Measurements from ENCODE around the gene CSAD. TPM values are rescaled to one million over a fixed set of nuclear protein-coding genes. Genes with fewer than 3 reads are reported as not detected.

Gene CSAD
- total and polyA plus RNA-seq, 2 experiments from 2014 or later, result 3.2 to 7.1 TPM

DNA sequence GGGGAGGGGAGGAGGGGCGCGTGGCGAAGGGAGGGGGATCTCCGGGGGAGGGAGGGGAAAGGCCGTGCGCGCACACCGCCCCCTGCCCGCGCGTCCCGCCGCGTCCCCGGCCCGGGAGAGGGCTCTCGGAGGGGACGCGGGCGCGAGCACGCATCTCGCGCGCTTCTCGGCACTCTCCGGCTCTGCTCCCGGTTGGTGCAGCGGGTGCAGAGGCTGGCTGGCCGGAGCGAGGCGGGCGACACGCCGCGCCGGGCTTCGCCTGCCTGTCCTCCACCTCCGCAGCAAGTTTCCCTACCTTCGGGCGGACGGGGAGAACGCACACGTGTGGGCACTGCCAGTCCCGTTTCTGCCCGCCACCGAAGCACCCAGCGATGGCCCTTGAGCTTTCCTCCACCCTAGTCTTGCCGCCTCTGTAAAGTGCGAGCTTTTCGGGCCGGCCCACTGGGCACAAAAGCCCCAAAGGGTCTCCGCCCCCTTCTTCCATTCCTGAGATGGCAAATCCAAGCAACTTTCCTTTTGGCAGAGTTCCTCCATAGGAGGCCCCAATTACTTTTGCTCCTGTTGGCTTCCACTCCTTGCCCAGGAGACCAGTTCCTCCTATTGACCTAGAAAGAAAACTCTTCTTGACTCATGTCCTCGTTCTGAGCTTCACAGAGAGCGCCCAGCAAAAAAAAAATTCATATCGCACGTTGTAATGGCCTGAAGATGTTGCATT, 363 bp upstream of the CSAD start (continued):
- TF ChIP-seq, protein P1, sequence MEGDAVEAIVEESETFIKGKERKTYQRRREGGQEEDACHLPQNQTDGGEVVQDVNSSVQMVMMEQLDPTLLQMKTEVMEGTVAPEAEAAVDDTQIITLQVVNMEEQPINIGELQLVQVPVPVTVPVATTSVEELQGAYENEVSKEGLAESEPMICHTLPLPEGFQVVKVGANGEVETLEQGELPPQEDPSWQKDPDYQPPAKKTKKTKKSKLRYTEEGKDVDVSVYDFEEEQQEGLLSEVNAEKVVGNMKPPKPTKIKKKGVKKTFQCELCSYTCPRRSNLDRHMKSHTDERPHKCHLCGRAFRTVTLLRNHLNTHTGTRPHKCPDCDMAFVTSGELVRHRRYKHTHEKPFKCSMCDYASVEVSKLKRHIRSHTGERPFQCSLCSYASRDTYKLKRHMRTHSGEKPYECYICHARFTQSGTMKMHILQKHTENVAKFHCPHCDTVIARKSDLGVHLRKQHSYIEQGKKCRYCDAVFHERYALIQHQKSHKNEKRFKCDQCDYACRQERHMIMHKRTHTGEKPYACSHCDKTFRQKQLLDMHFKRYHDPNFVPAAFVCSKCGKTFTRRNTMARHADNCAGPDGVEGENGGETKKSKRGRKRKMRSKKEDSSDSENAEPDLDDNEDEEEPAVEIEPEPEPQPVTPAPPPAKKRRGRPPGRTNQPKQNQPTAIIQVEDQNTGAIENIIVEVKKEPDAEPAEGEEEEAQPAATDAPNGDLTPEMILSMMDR (conservative IDR thresholded peaks at IDR 0.05; ENCODE audit: low read depth in 2 of 2), result 0 out of 4 replicates have a peak, but pooled peaks of 1 of the 2 experiments have one; percentile 0
- TF ChIP-seq, protein P2, sequence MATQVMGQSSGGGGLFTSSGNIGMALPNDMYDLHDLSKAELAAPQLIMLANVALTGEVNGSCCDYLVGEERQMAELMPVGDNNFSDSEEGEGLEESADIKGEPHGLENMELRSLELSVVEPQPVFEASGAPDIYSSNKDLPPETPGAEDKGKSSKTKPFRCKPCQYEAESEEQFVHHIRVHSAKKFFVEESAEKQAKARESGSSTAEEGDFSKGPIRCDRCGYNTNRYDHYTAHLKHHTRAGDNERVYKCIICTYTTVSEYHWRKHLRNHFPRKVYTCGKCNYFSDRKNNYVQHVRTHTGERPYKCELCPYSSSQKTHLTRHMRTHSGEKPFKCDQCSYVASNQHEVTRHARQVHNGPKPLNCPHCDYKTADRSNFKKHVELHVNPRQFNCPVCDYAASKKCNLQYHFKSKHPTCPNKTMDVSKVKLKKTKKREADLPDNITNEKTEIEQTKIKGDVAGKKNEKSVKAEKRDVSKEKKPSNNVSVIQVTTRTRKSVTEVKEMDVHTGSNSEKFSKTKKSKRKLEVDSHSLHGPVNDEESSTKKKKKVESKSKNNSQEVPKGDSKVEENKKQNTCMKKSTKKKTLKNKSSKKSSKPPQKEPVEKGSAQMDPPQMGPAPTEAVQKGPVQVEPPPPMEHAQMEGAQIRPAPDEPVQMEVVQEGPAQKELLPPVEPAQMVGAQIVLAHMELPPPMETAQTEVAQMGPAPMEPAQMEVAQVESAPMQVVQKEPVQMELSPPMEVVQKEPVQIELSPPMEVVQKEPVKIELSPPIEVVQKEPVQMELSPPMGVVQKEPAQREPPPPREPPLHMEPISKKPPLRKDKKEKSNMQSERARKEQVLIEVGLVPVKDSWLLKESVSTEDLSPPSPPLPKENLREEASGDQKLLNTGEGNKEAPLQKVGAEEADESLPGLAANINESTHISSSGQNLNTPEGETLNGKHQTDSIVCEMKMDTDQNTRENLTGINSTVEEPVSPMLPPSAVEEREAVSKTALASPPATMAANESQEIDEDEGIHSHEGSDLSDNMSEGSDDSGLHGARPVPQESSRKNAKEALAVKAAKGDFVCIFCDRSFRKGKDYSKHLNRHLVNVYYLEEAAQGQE (IDR thresholded peaks at IDR 0.05; ENCODE audit: unreplicated experiment), result no peak

DNA sequence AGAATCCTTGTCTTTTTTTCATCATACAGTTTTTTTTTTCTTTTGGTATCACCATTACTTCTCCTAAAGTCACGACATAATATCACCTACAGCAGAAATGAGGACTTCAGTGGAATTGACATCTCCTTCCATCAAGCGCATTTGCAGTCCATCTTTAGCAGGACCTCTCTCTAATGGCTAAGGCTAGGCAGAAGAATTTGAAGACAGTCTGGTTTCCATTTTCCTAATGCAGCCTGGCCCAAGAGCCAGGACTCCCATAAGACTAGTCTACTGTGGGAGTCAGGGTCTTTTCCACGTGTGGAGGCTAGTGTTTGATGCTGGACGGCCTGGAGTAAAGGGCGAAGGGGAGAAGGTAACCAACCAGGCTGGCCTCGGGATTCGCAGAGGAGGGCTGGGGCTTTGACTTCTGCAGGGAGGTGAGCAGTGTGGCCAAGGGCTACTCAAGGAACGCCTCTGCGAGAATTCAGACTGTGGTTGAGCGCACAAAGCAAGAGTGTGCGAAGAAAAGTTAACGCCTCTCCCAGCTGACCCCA, 972 bp downstream of the CSAD start:
- Histone ChIP-seq H2AFZ (peak overlapping the region; percentile 99), H4K20me1 (replicated peaks; ENCODE audit: insufficient read depth) (peaks cover 32% of the 10 kb centered on the region), H3K27me3 (ENCODE audit: insufficient read depth) (peaks cover 48% of the 10 kb centered on the region), H3K27ac (ENCODE audit: low read depth) (peak overlapping the region; percentile 85), H3F3A (replicated peaks; ENCODE audit: low read depth) (peaks cover 19% of the 10 kb centered on the region), H3K4me2 (peak overlapping the region; percentile 98), H3K4me1 (ENCODE audit: insufficient read depth) (peaks cover 24% of the 10 kb centered on the region), H3K79me2 (replicated peaks; ENCODE audit: insufficient read depth) (peaks cover 17% of the 10 kb centered on the region), H3K4me3 (peak overlapping the region; percentile 80), H3K9me2 (ENCODE audit: insufficient read depth) (no peaks in the 10 kb centered on the region), H3K36me3 (ENCODE audit: insufficient read depth) (peaks cover 11% of the 10 kb centered on the region; the same call in 1 of the 2 replicates)
- no peak for DNase-seq (ENCODE audit: low spot score)
- Mint-ChIP-seq H3K36me3 (ENCODE audit: low read depth) (peaks cover 31% of the 10 kb centered on the region), H3K4me1 (peaks cover 35% of the 10 kb centered on the region), H3K27me3 (ENCODE audit: insufficient read depth, low read depth, poor library complexity) (peaks cover 53% of the 10 kb centered on the region), H3K9me3 (no peaks in the 10 kb centered on the region), H3K4me3 (peak overlapping the region; percentile 84), H3K27ac (peak overlapping the region; percentile 92)
- peak; percentile 9 for ATAC-seq
- TF ChIP-seq ZNF114 (CRISPR knock-in tag; IDR thresholded peaks at IDR 0.05) (no peak), CREB1 (CRISPR knock-in tag; IDR thresholded peaks at IDR 0.05; ENCODE audit: low read depth) (no peak), ZNF331 (CRISPR knock-in tag; IDR thresholded peaks at IDR 0.05; ENCODE audit: low read depth) (no peak), POLR2AphosphoS5 (IDR thresholded peaks at IDR 0.05; ENCODE audit: low read depth) (no peak), EZH2phosphoT487 (IDR thresholded peaks at IDR 0.05; ENCODE audit: unreplicated experiment) (no peak), STAT1 (IDR thresholded peaks at IDR 0.05; ENCODE audit: unreplicated experiment) (no peak)
- TF ChIP-seq, protein P2 (IDR thresholded peaks at IDR 0.05; ENCODE audit: unreplicated experiment), result no peak
